ENCODE measurements around the gene S100A8.

Gene S100A8

GRCh38 chr1:153345187-153346076, 45.4 kb downstream of the S100A8 start:
- DNase-seq, result no peak

GRCh38 chr1:153344718-153345025, 46.2 kb downstream of the S100A8 start:
- no peak for DNase-seq

- DNase-seq, result no peak
Observed at GRCh38 chr1:153343811-153344717, 46.8 kb downstream of the S100A8 start.

- no peak for DNase-seq
Observed at GRCh38 chr1:153343040-153343681, 47.7 kb downstream of the S100A8 start.

- DNase-seq, result no peak
Observed at GRCh38 chr1:153342178-153342577, 48.7 kb downstream of the S100A8 start.

- DNase-seq, result no peak
Observed at GRCh38 chr1:153341431-153341934, 49.4 kb downstream of the S100A8 start.

GRCh38 chr1:153340356-153340755, 50.5 kb downstream of the S100A8 start:
- no peak for DNase-seq

All from activated CD4-positive, CD25-positive, alpha-beta regulatory T cell (primary cell).